K562 (cell line): ENCODE data around the gene ATAD3C. TPM values are rescaled to one million over a fixed set of nuclear protein-coding genes. Genes with fewer than 3 reads are reported as not detected.

Experiments used
- ATAC-seq: fragments of 200-7000 bp; cut with Tn5 transposase; 3 replicates; pipeline ENCODE4 v1.9.1; 2020; ENCODE audit warnings: moderate library complexity
- BruUV-seq: library from RNA; stranded (reverse); fragments of 400-500 nt; replicated peaks from 2 replicates; lab custom pipeline; 2021; lab: Mats Ljungman, UMichigan
- CTCF ChIA-PET: fragments of 300-600 bp; formaldehyde crosslinking; extraction: SDS; loops from one replicate; lab custom pipeline; 2021; ENCODE audit warnings: low intra/inter-chr PET ratio; lab: Yijun Ruan, JAX
- POLR2A ChIA-PET: fragments of 300-600, 350-650 bp; sonication (Branson Sonifier 250); formaldehyde crosslinking; extraction: SDS; loops from one replicate; lab custom pipeline; 2021; ENCODE audit warnings: antibody characterized with exemption, inconsistent platforms; lab: Yijun Ruan, JAX
- DNase-seq, 4 experiments: peaks; one replicate each; pipeline versions ENCODE4 v3.0.0 to v3.0.0-alpha.2; 2011 to 2018; ENCODE audit warnings: low spot score in 3 of 4, mixed read lengths in 3 of 4; ENCODE audit errors: extremely low read depth in 1 of 4
- FAIRE-seq: peaks from 2 replicates; lab custom pipeline; 2011; peaks lifted over from hg19 to GRCh38; lab: Jason Lieb, UNC
- H2AFZ ChIP-seq: 2 replicates; pipeline ENCODE4 v1.6.0; 2011; ENCODE audit warnings: low read depth, low read length, control low read depth, inconsistent platforms
- H3K27ac ChIP-seq: fragments of 200-600 bp; 3 replicates; pipeline ENCODE4 v1.8.0; 2011; ENCODE audit warnings: low read depth, mild to moderate bottlenecking, control low read depth, inconsistent platforms, low read length, moderate library complexity, mixed read lengths; ENCODE audit errors: extremely low read depth
- H3K27me3 ChIP-seq, 2 experiments: fragments of 300-600 bp in 1 of 2; 2 replicates in 1 of 2; 3 replicates in 1 of 2; pipeline versions ENCODE4 v1.6.0 to v1.8.0; 2011; ENCODE audit warnings: inconsistent platforms in 2 of 2, low read length in 2 of 2, mild to moderate bottlenecking in 1 of 2, mixed read lengths in 1 of 2, moderate library complexity in 1 of 2; ENCODE audit not compliant: control insufficient read depth in 2 of 2, insufficient read depth in 2 of 2
- H3K36me3 ChIP-seq: fragments of 300-600 bp; 3 replicates; pipeline ENCODE4 v1.8.0; 2011; ENCODE audit warnings: mild to moderate bottlenecking, low read length, inconsistent platforms; ENCODE audit not compliant: control insufficient read depth, insufficient read depth
- H3K4me1 ChIP-seq, 2 experiments: fragments of 200-600 bp in 1 of 2; replicated peaks in 1 of 2; 2 replicates in 1 of 2; 3 replicates in 1 of 2; pipeline versions ENCODE4 v1.5.1 to v1.8.0; 2011; ENCODE audit warnings: inconsistent platforms in 2 of 2, low read length in 2 of 2, mild to moderate bottlenecking in 1 of 2, mixed read lengths in 1 of 2, moderate library complexity in 1 of 2; ENCODE audit not compliant: control insufficient read depth in 2 of 2, insufficient read depth in 2 of 2
- H3K4me2 ChIP-seq: 2 replicates; pipeline ENCODE4 v1.6.1; 2011; ENCODE audit warnings: low read length, control low read depth, inconsistent platforms, mixed read lengths; ENCODE audit not compliant: insufficient read depth
- H3K4me3 ChIP-seq: fragments of 200-600 bp; sonication (generic), shearing (Covaris generic); 2 replicates; pipeline ENCODE4 v1.5.1; 2016; ENCODE audit warnings: control low read depth, inconsistent platforms
- H3K79me2 ChIP-seq: fragments of 200-600 bp; 3 replicates; pipeline ENCODE4 v1.8.0; 2011; ENCODE audit warnings: low read length, inconsistent platforms; ENCODE audit not compliant: control insufficient read depth, insufficient read depth
- H3K9ac ChIP-seq, 2 experiments: 2 replicates each; pipeline versions ENCODE4 v1.6.0 to v1.6.1; 2011; ENCODE audit warnings: low read depth in 2 of 2, low read length in 2 of 2, control low read depth in 1 of 2, inconsistent platforms in 1 of 2, mild to moderate bottlenecking in 1 of 2, mixed read lengths in 1 of 2; ENCODE audit not compliant: insufficient read depth in 1 of 2
- H3K9me1 ChIP-seq: one replicate; pipeline ENCODE4 v1.6.0; 2011; ENCODE audit warnings: inconsistent platforms, mild to moderate bottlenecking, low read length, moderate library complexity; ENCODE audit not compliant: control insufficient read depth, insufficient read depth
- H3K9me3 ChIP-seq: replicated peaks from 2 replicates; pipeline ENCODE4 v1.5.1; 2011; ENCODE audit warnings: low read depth, low read length, inconsistent platforms; ENCODE audit not compliant: control insufficient read depth, insufficient read depth
- H4K20me1 ChIP-seq: replicated peaks from 2 replicates; pipeline ENCODE4 v1.6.1; 2011; ENCODE audit warnings: low read length, inconsistent platforms, mixed read lengths; ENCODE audit not compliant: control insufficient read depth, insufficient read depth
- ARHGAP35 ChIP-seq: fragments of 450-650 bp; IDR thresholded peaks from 2 replicates; pipeline ENCODE4 v1.6.1; 2018; ENCODE audit not compliant: partially characterized antibody
- CBFA2T2 ChIP-seq: fragments of 450-650 bp; conservative IDR thresholded peaks from 2 replicates; pipeline ENCODE4 v1.6.1; 2017; ENCODE audit warnings: mild to moderate bottlenecking
- EP300 ChIP-seq: IDR thresholded peaks from 2 replicates; pipeline ENCODE4 v1.6.1; 2012; ENCODE audit warnings: low read length, improper control_type of control experiment
- KLF10 ChIP-seq: fragments of 250-450 bp; sonication (Bioruptor Pico); IDR thresholded peaks from 2 replicates; pipeline ENCODE4 v1.6.1; 2021; ENCODE audit warnings: matching md5 sums
- MCM7 ChIP-seq, 2 experiments: fragments of 450-650 bp; IDR thresholded peaks; 2 replicates each; pipeline ENCODE4 v1.6.1; 2016 to 2018
- NCOA6 ChIP-seq: fragments of 450-650 bp; IDR thresholded peaks from 2 replicates; pipeline ENCODE4 v1.6.1; 2017; ENCODE audit warnings: mild to moderate bottlenecking
- NFATC3 ChIP-seq: fragments of 450-650 bp; IDR thresholded peaks from 2 replicates; pipeline ENCODE4 v1.6.1; 2017; ENCODE audit warnings: mild to moderate bottlenecking
- PPARD ChIP-seq: fragments of 250-450 bp; sonication (Bioruptor Pico); IDR thresholded peaks from 2 replicates; pipeline ENCODE4 v1.8.0; 2022; ENCODE audit warnings: inconsistent platforms, mild to moderate bottlenecking, moderate library complexity
- RFX5 ChIP-seq: IDR thresholded peaks from 2 replicates; pipeline ENCODE4 v1.6.1; 2011; ENCODE audit warnings: low read depth, mild to moderate bottlenecking, improper control_type of control experiment, low read length
- SMARCA4 ChIP-seq: fragments of 450-650 bp; IDR thresholded peaks from 2 replicates; pipeline ENCODE4 v1.6.1; 2016
- SNIP1 ChIP-seq: fragments of 450-650 bp; IDR thresholded peaks from 2 replicates; pipeline ENCODE4 v1.7.1; 2017; ENCODE audit warnings: low read depth, mild to moderate bottlenecking
- ZFX ChIP-seq: sonication (generic); formaldehyde crosslinking; IDR thresholded peaks from 2 replicates; pipeline ENCODE4 v1.8.0; 2022; ENCODE audit warnings: mild to moderate bottlenecking, missing genetic modification reagents, moderate library complexity
- WGBS: fragments of 100-300 bp; shearing (Covaris generic); methylation state at CpG from one replicate; pipeline ENCODE4 v1.1.6; 2016; ENCODE audit warnings: low coverage, mixed read lengths; ENCODE audit not compliant: insufficient coverage; ENCODE audit errors: missing lambda C conversion rate; 5-methylcytosine and 5-hydroxymethylcytosine counted together
- in situ Hi-C: fragments of 300-500 bp; cut with MboI; formaldehyde crosslinking; loops from 4 replicates; pipeline ENCODE4 v1.15.0; 2018; ENCODE audit warnings: inconsistent platforms, mixed read lengths
- intact Hi-C: fragments of 100-400 bp; cut with micrococcal nuclease; formaldehyde crosslinking; loops from 2 replicates; pipeline ENCODE4 v1.14.2; 2022
- polyA plus RNA-seq, 8 experiments: library from polyadenylated mRNA; depleted of rRNA in 4 of 8; stranded (reverse) in 5 of 8; unstranded in 3 of 8; fragments of >200 nt; fragmentation: Nextera tagmentation in 2 of 8; fragmentation: Illumina TruSeq in 1 of 8; extraction: Ambion mirVana in 2 of 8; extraction: Trizol in 1 of 8; gene quantifications; 2 replicates each; pipeline versions ENCODE4 v1.2.1 to v1.2.3, GENCODE V29; 2011 to 2014; ENCODE audit warnings: inconsistent platforms in 1 of 8, missing spikeins in 1 of 8
- total RNA-seq, 7 experiments: library from RNA; depleted of rRNA in 6 of 7; stranded (reverse); fragments of >200 nt in 6 of 7; fragmentation: Illumina TruSeq in 2 of 7; extraction: Trizol in 2 of 7; gene quantifications; 2 replicates each; pipeline versions ENCODE4 v1.2.1 to v1.2.3, GENCODE V29; 2011 to 2021; ENCODE audit warnings: low replicate concordance in 1 of 7
- TF ChIP-seq, protein P1 (sequence below): fragments of 450-650 bp; conservative IDR thresholded peaks from 2 replicates; pipeline ENCODE4 v1.6.1; 2016; ENCODE audit warnings: missing genetic modification characterization, low read depth, mild to moderate bottlenecking, control low read depth, missing compliant biosample characterization
- TF ChIP-seq, protein P2 (sequence below): fragments of 450-650 bp; IDR thresholded peaks from 2 replicates; pipeline ENCODE4 v1.7.1; 2018; ENCODE audit warnings: mild to moderate bottlenecking, low read depth; ENCODE audit not compliant: partially characterized antibody
- TF ChIP-seq, protein P3 (sequence below), 2 experiments: fragments of 250-450 bp in 1 of 2; fragments of 450-650 bp in 1 of 2; sonication (Bioruptor Pico) in 1 of 2; IDR thresholded peaks; 2 replicates each; pipeline versions ENCODE4 v1.6.1 to v1.8.0; 2016 to 2021; ENCODE audit warnings: mild to moderate bottlenecking in 2 of 2, moderate library complexity in 2 of 2, missing compliant biosample characterization in 1 of 2, missing genetic modification characterization in 1 of 2
- TF ChIP-seq, protein P4 (sequence below): IDR thresholded peaks from 2 replicates; pipeline ENCODE4 v1.6.1; 2011; ENCODE audit warnings: borderline replicate concordance, low read depth, mild to moderate bottlenecking, moderate library complexity, low read length; ENCODE audit not compliant: insufficient read depth, poor library complexity, severe bottlenecking

Gene ATAD3C
- total and polyA plus RNA-seq, 9 of the 15 experiments (the other 6 are each of a cell fraction or from before 2014, with no cell fraction given), result 0.03 to 0.18 TPM; not detected in 7

DNA sequence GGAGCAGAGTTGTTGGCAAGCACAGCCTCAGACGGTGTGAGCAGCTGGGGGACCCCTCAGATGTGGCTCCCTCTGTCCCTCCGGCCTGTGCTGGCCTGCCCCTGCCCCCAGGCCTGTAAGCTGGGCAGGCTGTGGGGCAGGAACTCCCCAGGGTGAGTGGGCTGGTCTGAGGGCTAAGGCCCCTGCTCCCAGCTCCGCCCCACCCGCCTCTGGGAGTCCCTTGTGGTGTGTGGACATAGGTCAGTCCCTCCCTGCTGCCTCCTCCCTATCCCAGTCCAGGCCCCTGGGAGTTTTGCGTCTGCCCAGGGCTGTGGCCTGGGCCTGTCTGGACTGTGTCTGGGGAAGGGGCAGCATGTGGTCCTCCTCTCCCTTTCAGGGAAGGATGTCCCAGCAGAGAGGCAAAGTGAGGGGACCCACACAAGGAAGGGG, 17.6 kb upstream of the ATAD3C start:
- peak in 2 of 4 experiments; percentile 65 to 67 for DNase-seq
- H3K79me2 ChIP-seq, result no peaks in the 10 kb centered on the region; the same call in 2 of the 3 replicates
- in situ Hi-C loops (no loop called here), intact Hi-C loops (no loop called here)
- no peaks in the 10 kb centered on the region for H3K36me3 ChIP-seq
- no peak overlapping the region for H3K4me2 ChIP-seq
- BruUV-seq, result no TSS peak
- H3K4me1 ChIP-seq, result peaks cover 45 to 83% of the 10 kb centered on the region in 2 experiments
- no peak overlapping the region for H3K4me3 ChIP-seq
- POLR2A ChIA-PET, result no interaction called here
- CTCF ChIA-PET, result no interaction called here
- H3K9me3 ChIP-seq, result no peaks in the 10 kb centered on the region
- 77% methylated on average over 5 of the region's 5 CpGs for WGBS
- no peak overlapping the region for H2AFZ ChIP-seq
- peak; percentile 1; the same call in 1 of the 3 replicates for ATAC-seq
- peak overlapping the region in 1 of 2 experiments; percentile 90; a peak in 3 of 4 replicates for H3K9ac ChIP-seq
- no peaks in the 10 kb centered on the region for H3K9me1 ChIP-seq
- no peak for FAIRE-seq
- TF ChIP-seq CBFA2T2 (no peak), ARHGAP35 (no peak), KLF10 (CRISPR knock-in tag) (no peak), MCM7 (IDR thresholded peaks at IDR 0.05) (no peak), ZFX (peak; percentile 48), SMARCA4 (no peak), SNIP1 (no peak), NCOA6 (no peak), RFX5 (no peak), PPARD (CRISPR knock-in tag) (no peak), NFATC3 (no peak), EP300 (no peak)
- TF ChIP-seq, protein P1, sequence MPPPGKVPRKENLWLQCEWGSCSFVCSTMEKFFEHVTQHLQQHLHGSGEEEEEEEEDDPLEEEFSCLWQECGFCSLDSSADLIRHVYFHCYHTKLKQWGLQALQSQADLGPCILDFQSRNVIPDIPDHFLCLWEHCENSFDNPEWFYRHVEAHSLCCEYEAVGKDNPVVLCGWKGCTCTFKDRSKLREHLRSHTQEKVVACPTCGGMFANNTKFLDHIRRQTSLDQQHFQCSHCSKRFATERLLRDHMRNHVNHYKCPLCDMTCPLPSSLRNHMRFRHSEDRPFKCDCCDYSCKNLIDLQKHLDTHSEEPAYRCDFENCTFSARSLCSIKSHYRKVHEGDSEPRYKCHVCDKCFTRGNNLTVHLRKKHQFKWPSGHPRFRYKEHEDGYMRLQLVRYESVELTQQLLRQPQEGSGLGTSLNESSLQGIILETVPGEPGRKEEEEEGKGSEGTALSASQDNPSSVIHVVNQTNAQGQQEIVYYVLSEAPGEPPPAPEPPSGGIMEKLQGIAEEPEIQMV, result no peak
- TF ChIP-seq, protein P2, sequence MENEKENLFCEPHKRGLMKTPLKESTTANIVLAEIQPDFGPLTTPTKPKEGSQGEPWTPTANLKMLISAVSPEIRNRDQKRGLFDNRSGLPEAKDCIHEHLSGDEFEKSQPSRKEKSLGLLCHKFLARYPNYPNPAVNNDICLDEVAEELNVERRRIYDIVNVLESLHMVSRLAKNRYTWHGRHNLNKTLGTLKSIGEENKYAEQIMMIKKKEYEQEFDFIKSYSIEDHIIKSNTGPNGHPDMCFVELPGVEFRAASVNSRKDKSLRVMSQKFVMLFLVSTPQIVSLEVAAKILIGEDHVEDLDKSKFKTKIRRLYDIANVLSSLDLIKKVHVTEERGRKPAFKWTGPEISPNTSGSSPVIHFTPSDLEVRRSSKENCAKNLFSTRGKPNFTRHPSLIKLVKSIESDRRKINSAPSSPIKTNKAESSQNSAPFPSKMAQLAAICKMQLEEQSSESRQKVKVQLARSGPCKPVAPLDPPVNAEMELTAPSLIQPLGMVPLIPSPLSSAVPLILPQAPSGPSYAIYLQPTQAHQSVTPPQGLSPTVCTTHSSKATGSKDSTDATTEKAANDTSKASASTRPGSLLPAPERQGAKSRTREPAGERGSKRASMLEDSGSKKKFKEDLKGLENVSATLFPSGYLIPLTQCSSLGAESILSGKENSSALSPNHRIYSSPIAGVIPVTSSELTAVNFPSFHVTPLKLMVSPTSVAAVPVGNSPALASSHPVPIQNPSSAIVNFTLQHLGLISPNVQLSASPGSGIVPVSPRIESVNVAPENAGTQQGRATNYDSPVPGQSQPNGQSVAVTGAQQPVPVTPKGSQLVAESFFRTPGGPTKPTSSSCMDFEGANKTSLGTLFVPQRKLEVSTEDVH, result no peak
- TF ChIP-seq, protein P3, sequence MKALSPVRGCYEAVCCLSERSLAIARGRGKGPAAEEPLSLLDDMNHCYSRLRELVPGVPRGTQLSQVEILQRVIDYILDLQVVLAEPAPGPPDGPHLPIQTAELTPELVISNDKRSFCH (CRISPR knock-in tag; IDR thresholded peaks at IDR 0.05), result no peak
- TF ChIP-seq, protein P3 (tag; IDR thresholded peaks at IDR 0.05), result 0 out of 2 replicates have a peak, but pooled peaks have one; percentile 24
- TF ChIP-seq, protein P4, sequence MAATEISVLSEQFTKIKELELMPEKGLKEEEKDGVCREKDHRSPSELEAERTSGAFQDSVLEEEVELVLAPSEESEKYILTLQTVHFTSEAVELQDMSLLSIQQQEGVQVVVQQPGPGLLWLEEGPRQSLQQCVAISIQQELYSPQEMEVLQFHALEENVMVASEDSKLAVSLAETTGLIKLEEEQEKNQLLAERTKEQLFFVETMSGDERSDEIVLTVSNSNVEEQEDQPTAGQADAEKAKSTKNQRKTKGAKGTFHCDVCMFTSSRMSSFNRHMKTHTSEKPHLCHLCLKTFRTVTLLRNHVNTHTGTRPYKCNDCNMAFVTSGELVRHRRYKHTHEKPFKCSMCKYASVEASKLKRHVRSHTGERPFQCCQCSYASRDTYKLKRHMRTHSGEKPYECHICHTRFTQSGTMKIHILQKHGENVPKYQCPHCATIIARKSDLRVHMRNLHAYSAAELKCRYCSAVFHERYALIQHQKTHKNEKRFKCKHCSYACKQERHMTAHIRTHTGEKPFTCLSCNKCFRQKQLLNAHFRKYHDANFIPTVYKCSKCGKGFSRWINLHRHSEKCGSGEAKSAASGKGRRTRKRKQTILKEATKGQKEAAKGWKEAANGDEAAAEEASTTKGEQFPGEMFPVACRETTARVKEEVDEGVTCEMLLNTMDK, result no peak
- H4K20me1 ChIP-seq, result no peaks in the 10 kb centered on the region
- H3K27me3 ChIP-seq, result no peaks in the 10 kb centered on the region
- no peak overlapping the region for H3K27ac ChIP-seq
